HG03060 (cell line): ENCODE measurements around the gene NOVA1.

Experiments
- ATAC-seq: cut with Tn5 transposase; IDR thresholded peaks from one replicate; pipeline ENCODE4 v1.9.1; 2021; ENCODE audit warnings: low read depth, moderate number of reproducible peaks; ENCODE audit not compliant: unreplicated experiment

The NOVA1 gene

DNA sequence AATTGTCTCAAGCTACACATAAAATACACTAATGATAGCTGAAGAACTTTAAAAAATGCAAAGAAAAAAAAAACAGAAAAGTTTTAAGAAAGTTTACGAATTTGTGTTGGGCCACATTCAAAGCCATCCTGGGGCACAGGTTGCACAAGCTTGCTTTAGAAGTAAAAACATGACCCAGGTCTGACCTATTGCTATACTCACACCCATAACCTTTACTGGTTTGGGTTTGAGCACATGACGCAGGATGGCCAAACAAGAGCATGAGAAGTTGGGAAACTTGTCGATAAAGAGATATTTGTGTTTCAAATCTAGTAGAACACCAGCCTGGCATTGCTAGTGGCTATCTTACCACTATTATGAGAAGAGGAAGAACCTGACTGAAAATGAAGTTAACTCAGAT, 143.7 kb downstream of the NOVA1 start:
- ATAC-seq: no peak

DNA sequence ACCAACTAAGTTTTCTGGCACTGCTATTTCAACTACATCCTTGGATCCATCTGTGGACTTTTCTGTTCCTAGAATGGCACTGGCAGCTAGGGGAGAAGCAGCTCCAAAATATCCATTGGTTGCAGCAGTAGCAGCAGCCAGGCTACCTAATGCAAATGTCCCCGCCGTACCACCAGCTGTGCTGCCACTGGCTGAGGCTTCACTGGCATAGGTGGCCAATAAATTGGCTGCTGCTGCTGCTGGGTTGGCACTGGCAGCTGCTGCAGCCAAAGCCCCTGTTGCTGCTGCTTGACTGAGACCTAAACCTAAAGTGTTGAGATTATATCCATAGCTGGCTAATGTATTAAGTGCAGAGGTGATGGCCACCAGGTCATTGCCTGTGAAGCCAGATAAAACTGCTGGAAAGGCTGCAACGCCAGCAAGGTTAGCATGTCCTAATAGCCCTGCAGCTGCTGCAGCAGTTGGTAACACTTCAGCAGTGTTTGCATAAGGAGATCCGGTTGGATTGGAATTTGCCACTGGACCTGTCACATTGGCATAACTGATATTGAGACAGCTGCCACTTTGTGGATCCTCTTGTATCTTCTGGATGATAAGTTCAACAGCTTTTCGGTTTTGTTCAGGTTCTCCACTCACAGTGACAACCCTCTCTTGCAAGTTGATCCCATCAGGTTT, 149.5 kb downstream of the NOVA1 start:
- ATAC-seq: no peak

DNA sequence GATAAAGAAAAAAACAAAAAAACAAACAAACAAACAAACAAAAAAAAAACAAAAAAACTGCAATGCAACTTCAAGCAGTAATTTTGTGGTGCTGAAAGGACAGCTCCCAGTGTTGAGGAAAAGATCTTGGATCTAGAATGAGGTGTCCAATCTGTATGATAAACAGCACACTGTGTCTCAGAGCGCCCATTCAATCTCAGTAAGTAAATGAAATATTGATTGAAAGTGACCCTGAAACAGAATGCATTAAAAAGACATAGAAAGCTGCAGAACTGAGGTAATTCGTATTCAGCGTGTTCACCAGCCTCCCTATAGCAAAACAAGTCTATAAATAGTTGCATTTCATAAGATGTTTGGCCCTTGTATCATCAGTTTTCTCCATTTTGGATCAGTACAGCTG, 153.0 kb downstream of the NOVA1 start:
- ATAC-seq: no peak

DNA sequence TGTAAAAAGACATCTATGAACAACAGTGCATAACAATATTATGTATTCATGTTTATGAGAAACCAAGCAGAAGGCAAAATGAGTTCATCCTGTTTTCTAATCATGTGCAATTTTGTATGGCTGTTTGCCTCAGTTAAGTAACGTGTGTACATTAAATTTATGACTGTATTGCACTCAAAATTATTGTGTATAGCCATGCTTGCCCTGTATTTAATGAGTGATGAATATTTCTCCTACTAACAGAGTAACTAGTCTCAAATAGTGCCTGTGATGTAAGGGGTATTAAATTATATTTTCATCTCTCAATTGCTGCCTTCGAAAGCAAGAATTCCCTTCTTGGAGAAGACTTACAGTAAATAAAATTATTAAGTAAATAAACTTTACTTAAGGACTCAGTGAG, 154.2 kb downstream of the NOVA1 start:
- ATAC-seq: no peak

DNA sequence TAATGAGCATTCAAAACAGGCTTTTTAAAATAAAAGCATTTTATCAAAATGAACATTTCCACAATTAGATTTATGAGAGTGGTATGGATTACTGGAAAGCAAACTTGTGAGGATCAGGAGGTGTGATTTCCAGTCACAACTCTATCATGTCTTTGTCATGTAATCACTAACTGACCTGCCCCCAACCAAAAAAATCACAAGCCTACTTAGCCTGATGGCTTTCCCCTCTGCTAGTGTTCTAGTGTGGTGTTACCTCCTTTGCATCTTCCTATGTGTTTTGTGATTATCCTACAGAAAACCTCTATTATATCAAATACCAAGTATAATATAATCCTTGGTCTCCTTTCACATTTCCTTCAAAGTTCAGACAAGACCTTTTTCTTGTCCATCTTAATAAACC, 168.6 kb downstream of the NOVA1 start:
- no peak for ATAC-seq

DNA sequence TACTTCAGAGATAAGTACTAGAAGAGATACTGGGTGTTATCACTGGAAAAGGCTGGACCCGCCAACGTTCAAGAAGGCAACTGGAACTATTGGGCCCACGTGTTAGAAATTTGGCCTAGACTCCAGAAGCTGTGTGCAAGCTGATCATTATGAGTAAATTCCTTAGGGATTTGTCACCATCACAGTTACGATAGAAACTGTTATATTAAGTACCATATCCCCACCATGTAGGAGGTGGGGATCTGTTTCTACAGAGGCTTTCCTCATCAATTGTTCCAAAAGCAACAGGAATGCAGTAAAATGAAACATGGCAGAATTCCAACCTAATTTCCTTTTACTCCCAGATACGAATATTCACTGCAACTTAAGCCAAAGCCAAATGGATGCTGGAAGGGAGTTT, 170.7 kb downstream of the NOVA1 start:
- no peak for ATAC-seq

DNA sequence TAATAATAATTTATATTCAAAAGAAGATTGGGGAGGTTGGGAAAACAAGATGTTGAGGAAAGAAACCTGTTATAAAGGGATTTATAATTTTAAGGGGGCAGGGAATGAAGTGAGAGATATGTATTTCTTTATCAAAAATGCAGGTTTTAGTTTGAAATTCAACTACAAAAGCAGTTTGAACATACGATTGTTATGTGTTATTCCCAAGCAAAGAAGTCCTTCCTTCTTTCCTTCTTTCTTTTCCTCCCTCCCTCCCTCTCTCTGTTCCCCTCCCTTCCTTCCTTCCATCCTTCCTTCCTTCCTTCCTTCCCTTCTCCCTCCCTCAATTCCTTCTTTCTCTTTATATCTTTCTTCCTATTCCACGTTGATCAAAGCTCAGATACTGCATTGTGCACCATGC, 173.3 kb downstream of the NOVA1 start:
- no peak for ATAC-seq

DNA sequence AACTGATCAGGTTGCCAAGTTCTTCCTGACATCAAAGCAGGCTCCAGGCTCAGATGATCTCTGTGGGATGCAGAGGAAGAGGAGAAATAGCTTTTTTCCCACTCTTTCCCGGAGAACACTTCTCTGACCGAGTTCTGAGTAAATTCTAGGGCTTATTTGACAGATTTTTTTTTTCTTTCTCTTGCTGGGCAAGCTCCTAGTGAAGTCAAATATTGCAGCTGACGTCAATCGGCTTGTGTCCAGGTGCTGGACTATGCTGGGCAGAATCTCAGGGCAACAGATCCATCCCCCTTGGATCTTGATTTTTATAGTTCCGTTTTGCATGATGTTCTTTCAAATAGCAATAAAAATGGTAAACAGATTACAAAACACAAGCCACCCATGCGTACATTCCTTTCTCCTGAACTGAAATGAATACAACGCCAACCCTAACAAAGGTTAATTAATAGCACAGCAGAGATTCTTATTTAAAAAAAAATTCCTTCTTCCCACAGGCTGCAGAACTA, 182.2 kb downstream of the NOVA1 start:
- no peak for ATAC-seq

DNA sequence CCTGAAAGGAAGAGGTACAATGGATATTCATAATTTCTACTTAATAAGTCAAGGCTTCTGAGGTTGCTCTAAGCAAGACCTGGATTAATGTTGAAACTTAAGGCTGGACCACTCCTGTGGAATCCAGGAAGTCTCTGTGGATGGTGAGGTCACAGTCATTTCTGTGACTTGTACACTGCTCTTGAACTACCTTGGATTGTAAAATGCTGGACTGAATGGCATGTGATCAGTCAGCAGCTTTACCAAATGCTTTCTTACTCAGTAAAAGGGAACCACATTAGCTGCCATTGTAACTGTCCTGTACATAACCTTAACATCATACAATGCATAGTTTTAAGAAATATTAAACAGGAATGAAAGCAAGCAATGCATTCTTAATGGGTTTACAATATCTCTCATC, 182.9 kb downstream of the NOVA1 start:
- ATAC-seq: no peak

DNA sequence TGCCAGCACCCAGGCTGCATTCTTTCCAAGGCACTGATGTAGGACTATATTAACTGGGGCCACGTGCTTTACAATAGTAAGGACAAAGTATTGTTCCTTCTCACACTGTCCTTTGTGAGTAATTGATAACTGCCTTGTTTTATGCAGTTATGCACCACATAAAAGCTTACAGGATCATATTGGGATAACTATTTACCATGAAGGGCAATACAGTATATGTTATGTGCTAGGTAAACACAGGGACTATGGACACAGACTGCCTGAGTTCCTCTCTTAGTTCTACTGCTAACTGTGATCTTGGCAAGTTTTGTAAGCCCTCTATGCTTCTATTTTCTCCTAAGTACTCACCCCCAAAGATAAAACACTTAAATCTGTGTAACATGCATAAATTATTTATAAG, 183.7 kb downstream of the NOVA1 start:
- no peak for ATAC-seq

DNA sequence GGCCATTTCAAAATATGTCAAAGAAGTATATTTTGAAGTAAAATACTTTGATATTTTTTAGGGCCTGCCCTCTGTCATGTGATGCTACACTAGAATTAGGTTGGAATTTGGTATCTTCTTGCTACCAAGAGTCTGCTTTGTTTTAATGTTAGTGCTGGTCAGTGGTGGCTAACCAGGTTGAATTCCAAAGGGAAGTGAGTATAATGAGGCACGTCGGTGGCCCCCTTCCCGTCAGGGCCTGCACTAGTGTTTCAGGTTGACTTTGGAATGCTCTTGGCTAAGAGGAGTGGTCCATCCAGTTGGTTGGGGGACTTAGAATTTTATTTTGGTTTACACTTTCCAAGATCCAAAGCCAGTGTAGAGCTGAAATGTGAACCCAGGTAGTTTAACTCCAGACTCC, 185.4 kb downstream of the NOVA1 start:
- no peak for ATAC-seq

DNA sequence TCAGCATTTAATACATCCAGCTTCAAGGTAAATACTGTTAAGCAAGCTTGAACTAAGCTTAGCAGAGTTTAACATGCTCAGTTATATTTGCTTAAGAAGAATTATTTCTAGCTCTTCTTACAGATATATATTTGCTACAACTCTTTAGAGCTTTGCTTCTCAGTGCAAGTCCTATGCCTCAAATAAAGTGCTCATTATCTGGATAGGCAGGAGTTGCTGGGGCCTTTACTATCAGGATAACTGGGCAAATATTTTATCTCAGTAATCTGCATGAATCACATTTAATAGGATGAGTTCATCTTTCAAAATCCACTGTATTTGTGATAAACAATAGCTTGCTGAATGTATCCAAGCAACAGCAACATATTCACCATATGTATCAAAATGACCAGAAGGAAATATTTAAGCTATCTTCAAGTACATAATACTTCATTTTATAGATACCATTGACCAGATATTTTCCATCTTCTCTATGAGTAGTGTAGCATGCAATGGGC, 187.6 kb downstream of the NOVA1 start:
- no peak for ATAC-seq

DNA sequence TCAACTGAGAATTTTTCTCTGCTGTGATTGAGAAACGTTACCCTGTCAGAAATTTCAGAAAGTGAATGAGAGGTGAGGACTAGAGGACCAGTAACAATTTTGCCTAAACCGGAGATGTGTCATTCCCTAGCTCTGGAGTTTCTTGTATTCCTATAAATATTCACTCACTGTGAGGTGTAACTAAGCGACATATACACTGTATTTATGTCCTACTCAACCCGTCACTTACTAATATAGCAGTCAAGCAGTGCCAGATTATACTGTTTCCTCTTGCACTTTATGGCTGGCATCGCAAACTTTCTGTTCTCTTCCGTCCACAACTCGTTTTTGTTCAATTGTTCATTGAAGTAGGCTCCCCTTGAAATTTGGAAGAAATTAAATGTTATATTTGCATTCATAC, 192.9 kb downstream of the NOVA1 start:
- no peak for ATAC-seq

DNA sequence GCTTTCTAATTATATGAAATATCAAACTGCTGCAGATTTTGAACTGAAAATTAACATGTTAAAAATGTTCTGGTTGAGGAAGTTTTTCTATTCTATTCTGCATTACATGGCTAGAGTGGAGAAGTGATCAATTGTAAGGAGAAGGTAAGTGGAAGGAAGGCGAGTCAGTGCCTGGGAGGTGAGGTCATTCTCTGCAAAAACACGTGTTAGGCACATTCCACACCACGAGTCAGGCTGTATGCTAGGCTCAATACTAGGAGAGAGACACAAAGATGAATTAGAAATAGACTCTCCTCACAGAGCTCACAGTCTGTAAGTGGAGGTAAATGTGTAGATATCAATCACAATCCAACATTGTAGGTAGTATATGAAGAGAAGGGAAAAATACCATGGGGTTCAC, 194.1 kb downstream of the NOVA1 start:
- ATAC-seq: no peak

DNA sequence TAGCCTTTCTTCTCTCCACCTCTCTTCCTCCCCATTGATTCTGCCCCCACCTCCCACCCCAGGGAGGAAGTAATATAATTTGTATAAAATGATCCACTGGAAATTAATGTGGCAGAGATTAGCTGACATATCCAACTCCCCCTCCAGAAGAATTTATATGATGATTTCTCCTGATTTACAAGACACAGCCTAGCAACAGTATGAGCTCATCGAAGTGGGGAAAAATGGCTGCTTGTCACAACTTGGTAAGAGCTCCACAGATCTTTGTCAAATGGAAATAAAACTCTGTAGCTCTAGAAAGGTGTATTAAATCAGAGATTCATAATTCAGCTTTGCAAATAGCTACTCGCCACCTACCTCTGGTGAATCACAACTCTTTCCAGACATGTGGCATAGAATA, 195.7 kb downstream of the NOVA1 start:
- ATAC-seq: no peak

DNA sequence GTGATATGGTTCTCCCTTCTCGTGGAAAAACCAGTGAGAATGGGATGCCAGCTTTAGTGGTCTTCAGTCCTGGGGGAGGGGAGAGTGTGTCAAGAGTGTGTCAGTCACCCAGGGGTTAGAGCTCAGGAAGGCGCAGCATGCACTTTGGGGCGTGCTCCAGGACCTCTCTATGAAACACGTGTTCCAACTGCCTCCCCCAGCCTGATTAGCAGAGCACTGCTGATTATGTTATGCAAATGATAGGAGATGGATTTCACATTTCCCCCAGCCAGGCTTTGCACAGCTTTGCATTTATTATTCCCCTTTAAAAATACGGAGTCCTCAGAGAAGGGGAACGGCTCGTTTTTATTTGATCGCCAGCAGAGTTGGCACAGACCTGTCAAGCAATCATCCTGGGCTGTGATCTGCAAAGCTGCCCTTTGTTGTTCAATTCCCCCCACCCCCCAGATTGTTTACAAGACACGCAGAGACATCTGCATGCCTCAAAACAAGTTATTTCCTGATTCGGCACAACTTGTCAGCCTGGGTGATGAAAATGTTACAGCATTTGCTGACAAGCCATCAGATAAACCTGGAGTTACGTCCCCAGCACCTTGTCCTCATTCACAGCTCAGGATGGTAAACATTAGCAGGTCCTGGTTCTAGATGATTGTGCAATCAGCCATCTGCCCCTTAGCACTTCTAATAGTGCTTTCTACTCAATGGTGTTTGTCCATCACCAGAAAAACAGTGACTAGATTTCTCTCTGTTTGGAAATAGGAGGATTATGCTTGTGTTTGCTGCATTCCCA, 196.5 kb downstream of the NOVA1 start:
- ATAC-seq: no peak

DNA sequence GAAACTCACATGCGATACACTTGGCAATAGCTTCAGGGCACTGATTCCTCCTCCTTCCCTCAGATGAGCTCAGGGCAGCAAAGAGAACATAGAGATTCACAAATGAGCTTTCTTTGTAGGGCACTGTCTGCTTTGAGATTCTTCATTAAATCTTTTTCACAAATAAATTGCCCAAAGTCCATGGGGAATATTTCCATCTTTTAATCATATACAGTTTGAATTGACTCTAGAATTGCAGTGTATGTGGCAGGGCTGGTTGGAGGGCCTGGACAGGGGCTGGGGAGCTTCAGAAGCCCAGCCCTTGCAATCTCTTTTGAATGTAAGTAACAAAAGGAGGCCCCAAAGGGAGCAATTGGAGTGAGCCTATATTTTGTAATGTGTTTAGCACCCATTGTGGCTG, 197.5 kb downstream of the NOVA1 start:
- no peak for ATAC-seq

DNA sequence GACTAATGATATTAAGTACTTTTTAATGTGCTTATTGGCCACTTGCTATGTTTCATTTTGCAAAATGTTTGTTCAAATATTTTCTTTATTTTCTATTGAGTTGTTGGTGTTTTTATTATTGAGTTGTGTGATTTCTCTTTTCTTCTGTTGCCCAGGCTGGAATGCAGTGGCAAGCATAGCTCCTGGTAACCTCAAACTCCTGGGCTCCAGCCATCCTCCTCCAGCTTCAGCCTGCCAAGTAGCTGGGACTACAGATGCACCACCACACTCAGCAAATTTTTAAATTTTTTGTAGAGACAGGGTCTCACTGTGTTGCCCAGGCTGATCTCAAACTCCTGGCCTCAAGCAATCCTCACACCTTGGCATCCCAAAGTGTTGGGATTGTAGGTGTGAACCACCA, 199.2 kb downstream of the NOVA1 start:
- ATAC-seq: no peak
